Suprapubic skin (tissue), 4 donors: ENCODE measurements around the gene NKAIN2. TPM values are rescaled to one million over a fixed set of nuclear protein-coding genes. Genes with fewer than 3 reads are reported as not detected.

Experiments used
- DNase-seq, 2 donors: peaks; one replicate each; pipeline ENCODE4 v3.0.0-alpha.2; 2019; ENCODE audit warnings: low spot score in 2 of 2
- H3K27ac ChIP-seq: fragments of 200-600 bp; sonication (generic); one replicate; pipeline ENCODE4 v1.5.1; 2019
- H3K27me3 ChIP-seq: fragments of 200-600 bp; sonication (generic); one replicate; pipeline ENCODE4 v1.5.1; 2019
- H3K36me3 ChIP-seq: fragments of 200-600 bp; sonication (generic); one replicate; pipeline ENCODE4 v1.5.1; 2019
- H3K4me1 ChIP-seq: fragments of 200-600 bp; sonication (generic); one replicate; pipeline ENCODE4 v1.5.1; 2019
- H3K4me3 ChIP-seq: fragments of 200-600 bp; sonication (generic); one replicate; pipeline ENCODE4 v1.5.1; 2019; ENCODE audit warnings: mild to moderate bottlenecking
- H3K9me3 ChIP-seq: fragments of 200-600 bp; sonication (generic); one replicate; pipeline ENCODE4 v1.5.1; 2019
- EP300 ChIP-seq: sonication (generic); formaldehyde crosslinking; IDR thresholded peaks from one replicate; pipeline ENCODE4 v1.6.1; 2017; ENCODE audit warnings: antibody characterized with exemption
- POLR2A ChIP-seq, 2 donors: fragments of 450-650 bp; IDR thresholded peaks; one replicate each; pipeline ENCODE4 v1.6.1; 2017; ENCODE audit warnings: antibody characterized with exemption in 2 of 2, mild to moderate bottlenecking in 2 of 2, moderate library complexity in 2 of 2
- POLR2AphosphoS5 ChIP-seq, 3 donors: sonication (generic); formaldehyde crosslinking; IDR thresholded peaks; one replicate each; pipeline ENCODE4 v1.6.1; 2017; ENCODE audit warnings: antibody characterized with exemption in 3 of 3
- WGBS: methylation state at CpG from one replicate; pipeline ENCODE4 v1.1.5; 2018; 5-methylcytosine and 5-hydroxymethylcytosine counted together
- total RNA-seq, 4 donors: library from RNA; depleted of rRNA; stranded (reverse); fragments of >200 nt; gene quantifications; one replicate each; pipeline ENCODE4 v1.1.0, GENCODE V29; 2016
- TF ChIP-seq, protein P1 (sequence below), 2 donors: fragments of 200-600 bp in 1 of 2; fragments of 450-650 bp in 1 of 2; sonication (generic) in 1 of 2; IDR thresholded peaks; one replicate each; pipeline ENCODE4 v1.5.1; 2016 to 2019; ENCODE audit warnings: antibody characterized with exemption in 2 of 2, mild to moderate bottlenecking in 1 of 2, moderate library complexity in 1 of 2

Gene NKAIN2
- total RNA-seq, 4 donors from 2014 or later = 0.40 TPM; not detected in 3

DNA sequence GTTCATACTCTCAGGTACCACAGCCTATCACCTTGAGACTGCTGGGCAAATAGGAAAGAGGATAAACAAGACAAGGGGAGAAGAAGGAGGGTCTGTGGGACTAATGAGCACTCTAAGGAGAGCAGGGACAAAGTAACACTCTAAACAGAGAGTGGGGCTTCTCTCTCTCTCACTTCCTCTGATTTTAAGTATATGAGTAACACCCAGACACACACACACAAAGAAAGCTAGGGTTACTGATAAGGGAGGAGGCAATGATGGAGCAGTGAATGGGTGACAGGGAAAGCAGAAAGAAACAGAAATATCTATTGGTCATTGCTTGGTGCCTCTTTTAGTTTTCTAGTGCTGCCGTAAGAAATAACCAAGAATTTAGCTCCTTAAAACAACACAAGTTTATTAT, 1062.4 kb downstream of the NKAIN2 start:
- WGBS = 95% methylated on average over 1 of the region's 1 CpG
- H3K4me1 ChIP-seq = no peaks in the 10 kb centered on the region
- no peak for DNase-seq
- no peak overlapping the region for H3K4me3 ChIP-seq
- no peaks in the 10 kb centered on the region for H3K9me3 ChIP-seq
- no peaks in the 10 kb centered on the region for H3K36me3 ChIP-seq
- H3K27ac ChIP-seq = no peak overlapping the region
- H3K27me3 ChIP-seq = no peaks in the 10 kb centered on the region
- TF ChIP-seq, protein P1, sequence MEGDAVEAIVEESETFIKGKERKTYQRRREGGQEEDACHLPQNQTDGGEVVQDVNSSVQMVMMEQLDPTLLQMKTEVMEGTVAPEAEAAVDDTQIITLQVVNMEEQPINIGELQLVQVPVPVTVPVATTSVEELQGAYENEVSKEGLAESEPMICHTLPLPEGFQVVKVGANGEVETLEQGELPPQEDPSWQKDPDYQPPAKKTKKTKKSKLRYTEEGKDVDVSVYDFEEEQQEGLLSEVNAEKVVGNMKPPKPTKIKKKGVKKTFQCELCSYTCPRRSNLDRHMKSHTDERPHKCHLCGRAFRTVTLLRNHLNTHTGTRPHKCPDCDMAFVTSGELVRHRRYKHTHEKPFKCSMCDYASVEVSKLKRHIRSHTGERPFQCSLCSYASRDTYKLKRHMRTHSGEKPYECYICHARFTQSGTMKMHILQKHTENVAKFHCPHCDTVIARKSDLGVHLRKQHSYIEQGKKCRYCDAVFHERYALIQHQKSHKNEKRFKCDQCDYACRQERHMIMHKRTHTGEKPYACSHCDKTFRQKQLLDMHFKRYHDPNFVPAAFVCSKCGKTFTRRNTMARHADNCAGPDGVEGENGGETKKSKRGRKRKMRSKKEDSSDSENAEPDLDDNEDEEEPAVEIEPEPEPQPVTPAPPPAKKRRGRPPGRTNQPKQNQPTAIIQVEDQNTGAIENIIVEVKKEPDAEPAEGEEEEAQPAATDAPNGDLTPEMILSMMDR (IDR thresholded peaks at IDR 0.05) = no peak
- TF ChIP-seq POLR2AphosphoS5 (IDR thresholded peaks at IDR 0.05) (no peak), EP300 (no peak), POLR2A (IDR thresholded peaks at IDR 0.05) (no peak)

DNA sequence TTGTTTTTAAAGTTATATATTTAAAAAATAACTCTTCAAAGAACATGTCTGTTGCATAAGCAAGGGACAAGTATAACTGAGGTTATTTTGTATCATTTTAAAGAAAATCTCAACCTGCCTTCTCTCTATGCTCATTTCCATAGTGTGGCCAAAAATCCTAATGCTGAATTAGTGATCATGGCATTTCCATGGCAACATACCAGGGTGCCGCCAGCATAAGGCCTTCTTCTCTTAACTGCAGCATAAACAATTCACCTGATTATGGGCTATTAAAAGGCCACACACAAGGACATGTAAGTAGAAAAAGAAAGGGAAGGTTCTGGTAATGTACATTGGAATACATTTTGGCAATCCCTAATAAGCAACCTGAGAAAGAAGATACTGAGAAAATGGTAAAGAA, 1063.5 kb downstream of the NKAIN2 start:
- no peak overlapping the region for H3K27ac ChIP-seq
- H3K9me3 ChIP-seq = no peaks in the 10 kb centered on the region
- WGBS = 49% methylated on average over 1 of the region's 1 CpG
- H3K27me3 ChIP-seq = no peaks in the 10 kb centered on the region
- no peak for TF ChIP-seq EP300
- no peak for TF ChIP-seq POLR2A (IDR thresholded peaks at IDR 0.05)
- no peak for TF ChIP-seq POLR2AphosphoS5 (IDR thresholded peaks at IDR 0.05)
- TF ChIP-seq, protein P1 (IDR thresholded peaks at IDR 0.05) = no peak
- H3K36me3 ChIP-seq = no peaks in the 10 kb centered on the region
- no peak overlapping the region for H3K4me3 ChIP-seq
- no peaks in the 10 kb centered on the region for H3K4me1 ChIP-seq
- no peak for DNase-seq

DNA sequence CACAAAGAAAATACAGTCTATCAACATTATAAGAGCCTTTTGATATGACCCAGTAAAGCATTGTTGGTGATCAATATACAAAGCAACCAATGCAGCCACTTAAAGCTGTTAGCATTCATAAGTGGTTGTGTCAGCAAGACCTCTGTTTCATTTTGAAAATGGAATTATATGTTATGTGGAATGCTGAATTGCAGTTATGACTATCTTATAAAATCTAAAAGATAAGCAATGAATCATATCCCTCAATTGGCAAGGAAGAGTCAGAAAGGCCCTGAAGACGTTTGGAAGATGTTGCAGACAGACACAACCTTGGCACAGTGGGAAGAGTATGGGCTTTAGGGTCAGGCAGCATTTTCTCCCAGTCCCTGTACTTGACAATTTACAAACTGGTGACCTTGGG, 1064.8 kb downstream of the NKAIN2 start:
- WGBS = 9% methylated on average over 1 of the region's 1 CpG
- TF ChIP-seq, protein P1 (IDR thresholded peaks at IDR 0.05) = no peak

DNA sequence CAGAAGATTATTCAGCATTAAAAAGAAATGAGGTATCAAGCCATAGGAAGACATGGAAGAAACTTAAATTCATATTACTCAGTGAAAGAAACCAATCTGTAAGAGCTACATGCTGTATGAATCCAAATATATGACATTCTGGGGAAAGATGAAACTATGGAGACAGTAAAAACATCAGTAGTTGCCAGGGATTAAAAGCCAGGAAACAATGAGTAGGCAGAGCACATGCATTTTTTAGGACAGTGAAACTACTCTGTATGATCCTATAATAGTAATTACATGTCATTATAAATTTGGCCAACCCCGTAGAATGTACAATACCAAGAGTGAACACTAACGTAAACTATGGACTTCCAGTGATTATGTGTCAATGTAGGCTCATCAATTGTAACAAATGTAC, 1065.8 kb downstream of the NKAIN2 start:
- DNase-seq = no peak
- H3K36me3 ChIP-seq = no peaks in the 10 kb centered on the region
- no peak overlapping the region for H3K4me3 ChIP-seq
- no peaks in the 10 kb centered on the region for H3K9me3 ChIP-seq
- WGBS = 41% methylated on average over 2 of the region's 2 CpGs
- TF ChIP-seq POLR2A (IDR thresholded peaks at IDR 0.05) (no peak), EP300 (no peak), POLR2AphosphoS5 (IDR thresholded peaks at IDR 0.05) (no peak)
- TF ChIP-seq, protein P1 (IDR thresholded peaks at IDR 0.05) = no peak
- H3K4me1 ChIP-seq = no peaks in the 10 kb centered on the region
- H3K27me3 ChIP-seq = no peaks in the 10 kb centered on the region
- no peak overlapping the region for H3K27ac ChIP-seq

More for the DNA sequence above, 1064.8 kb downstream of the NKAIN2 start:
- no peaks in the 10 kb centered on the region for H3K4me1 ChIP-seq
- no peak for DNase-seq
- no peaks in the 10 kb centered on the region for H3K36me3 ChIP-seq
- no peaks in the 10 kb centered on the region for H3K27me3 ChIP-seq
- H3K9me3 ChIP-seq = no peaks in the 10 kb centered on the region
- no peak overlapping the region for H3K4me3 ChIP-seq
- H3K27ac ChIP-seq = no peak overlapping the region

DNA sequence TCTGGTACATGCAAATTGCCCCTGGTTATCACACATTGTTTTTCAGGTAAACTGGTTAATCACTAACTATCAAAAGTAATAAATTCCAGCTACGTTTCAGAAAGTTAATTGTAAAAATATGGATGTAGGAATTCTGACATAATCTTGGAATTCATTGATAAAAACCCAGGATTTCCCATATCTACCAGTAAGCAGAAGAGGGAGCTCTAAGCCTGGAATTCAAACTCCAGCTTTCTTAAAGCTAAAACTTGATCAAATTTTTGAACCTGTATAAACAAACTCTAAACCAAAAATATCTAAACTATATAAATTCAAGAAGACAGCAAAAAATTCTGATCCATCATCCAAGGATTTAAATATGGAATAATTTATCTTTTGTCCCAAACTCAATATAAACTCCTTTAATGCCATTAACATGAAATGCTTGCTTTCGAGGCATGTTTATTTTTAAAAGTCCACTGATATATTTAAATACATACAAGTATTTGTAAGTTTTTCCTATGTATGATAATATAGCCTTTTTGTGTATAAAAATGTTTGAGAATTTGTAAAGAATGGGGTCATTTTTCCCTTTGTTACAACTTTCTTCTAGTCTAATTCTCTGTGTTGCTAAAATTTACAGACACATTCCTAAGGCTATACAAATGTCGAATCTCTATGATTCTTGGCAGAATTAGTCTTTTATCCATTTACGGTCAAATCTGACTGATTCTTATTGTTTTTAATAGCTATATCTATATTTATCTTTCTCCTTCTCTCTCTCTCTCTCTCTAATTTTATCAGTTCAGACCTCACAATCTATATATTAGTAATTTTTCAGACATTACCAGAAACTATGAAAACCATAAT, 1067.2 kb downstream of the NKAIN2 start:
- no peak for TF ChIP-seq EP300
- TF ChIP-seq, protein P1 (IDR thresholded peaks at IDR 0.05) = peak in 1 of 2 donors; percentile 47

More for the DNA sequence above, 1067.2 kb downstream of the NKAIN2 start:
- Histone ChIP-seq H3K36me3 (no peaks in the 10 kb centered on the region), H3K4me3 (no peak overlapping the region), H3K27ac (no peak overlapping the region), H3K4me1 (no peaks in the 10 kb centered on the region), H3K9me3 (no peaks in the 10 kb centered on the region), H3K27me3 (no peaks in the 10 kb centered on the region)
- 46% methylated on average over 4 of the region's 4 CpGs for WGBS
- DNase-seq = no peak
